Liver (tissue), 9 donors: ENCODE measurements around the gene FAM83D. TPM values are rescaled to one million over a fixed set of nuclear protein-coding genes. Genes with fewer than 3 reads are reported as not detected.

Experiments used
- DNase-seq: peaks from one replicate; pipeline ENCODE4 v3.0.0-alpha.2; 2017; ENCODE audit warnings: low spot score
- H3K27ac ChIP-seq, 2 donors: one replicate each; pipeline ENCODE4 v1.7.0; 2013; ENCODE audit warnings: inconsistent platforms in 2 of 2, low read length in 2 of 2, control low read depth in 1 of 2, low read depth in 1 of 2, mild to moderate bottlenecking in 1 of 2
- H3K27me3 ChIP-seq, 4 donors: one replicate each; pipeline versions ENCODE4 v1.6.1 to v1.7.0; 2013; ENCODE audit warnings: low read length in 3 of 4, inconsistent platforms in 1 of 4, mild to moderate bottlenecking in 1 of 4, moderate library complexity in 1 of 4; ENCODE audit not compliant: control insufficient read depth in 4 of 4, insufficient read depth in 4 of 4
- H3K36me3 ChIP-seq, 4 donors: one replicate each; pipeline versions ENCODE4 v1.6.1 to v1.7.0; 2013; ENCODE audit warnings: low read length in 3 of 4, mild to moderate bottlenecking in 3 of 4, low read depth in 1 of 4, moderate library complexity in 1 of 4; ENCODE audit not compliant: control insufficient read depth in 4 of 4, insufficient read depth in 3 of 4
- H3K4me1 ChIP-seq, 4 donors: one replicate each; pipeline versions ENCODE4 v1.6.1 to v1.7.0; 2013; ENCODE audit warnings: low read length in 3 of 4, mild to moderate bottlenecking in 3 of 4, moderate library complexity in 1 of 4; ENCODE audit not compliant: control insufficient read depth in 4 of 4, insufficient read depth in 4 of 4
- H3K4me3 ChIP-seq, 3 donors: one replicate each; pipeline versions ENCODE4 v1.6.1 to v1.7.0; 2013; ENCODE audit warnings: low read length in 3 of 3, control low read depth in 1 of 3, low read depth in 1 of 3, mild to moderate bottlenecking in 1 of 3
- H3K9ac ChIP-seq, 2 donors: one replicate each; pipeline ENCODE4 v1.7.0; 2013; ENCODE audit warnings: low read length in 2 of 2, mild to moderate bottlenecking in 2 of 2, moderate library complexity in 2 of 2, control low read depth in 1 of 2, low read depth in 1 of 2
- H3K9me3 ChIP-seq, 4 donors: one replicate each; pipeline versions ENCODE4 v1.6.1 to v1.7.0; 2013; ENCODE audit warnings: low read length in 3 of 4; ENCODE audit not compliant: control insufficient read depth in 4 of 4
- ATF3 ChIP-seq: IDR thresholded peaks from 2 replicates; pipeline ENCODE4 v1.6.1; 2016; ENCODE audit warnings: antibody characterized with exemption
- CTCF ChIP-seq: fragments of 150-350 bp; IDR thresholded peaks from 2 replicates; pipeline ENCODE4 v1.5.1; 2017; ENCODE audit warnings: improper control_type of control experiment, low read depth, low read length; ENCODE audit not compliant: missing input control
- EGR1 ChIP-seq, 2 donors: IDR thresholded peaks; 2 replicates each; pipeline ENCODE4 v1.6.1; 2016 to 2018; ENCODE audit warnings: antibody characterized with exemption in 2 of 2, low read depth in 2 of 2
- FOXA1 ChIP-seq: IDR thresholded peaks from 2 replicates; pipeline ENCODE4 v1.6.1; 2016; ENCODE audit warnings: antibody characterized with exemption
- FOXA2 ChIP-seq: IDR thresholded peaks from 2 replicates; pipeline ENCODE4 v1.6.1; 2016; ENCODE audit warnings: antibody characterized with exemption
- GABPA ChIP-seq, 2 donors: IDR thresholded peaks in 1 of 2; conservative IDR thresholded peaks in 1 of 2; 2 replicates each; pipeline ENCODE4 v1.6.1; 2016; ENCODE audit warnings: antibody characterized with exemption in 2 of 2, mild to moderate bottlenecking in 1 of 2, moderate library complexity in 1 of 2
- HNF4A ChIP-seq, 2 donors: conservative IDR thresholded peaks; 2 replicates each; pipeline ENCODE4 v1.6.1; 2016; ENCODE audit warnings: antibody characterized with exemption in 2 of 2, mild to moderate bottlenecking in 2 of 2
- HNF4G ChIP-seq: IDR thresholded peaks from 2 replicates; pipeline ENCODE4 v1.6.1; 2016; ENCODE audit warnings: antibody characterized with exemption
- JUND ChIP-seq, 2 donors: IDR thresholded peaks; 2 replicates each; pipeline ENCODE4 v1.6.1; 2016; ENCODE audit warnings: antibody characterized with exemption in 2 of 2
- MAX ChIP-seq: IDR thresholded peaks from 2 replicates; pipeline ENCODE4 v1.6.1; 2016; ENCODE audit warnings: antibody characterized with exemption
- NR2F2 ChIP-seq: IDR thresholded peaks from 2 replicates; pipeline ENCODE4 v1.6.1; 2016; ENCODE audit warnings: antibody characterized with exemption
- RAD21 ChIP-seq, 2 donors: IDR thresholded peaks; 2 replicates each; pipeline ENCODE4 v1.6.1; 2016; ENCODE audit warnings: antibody characterized with exemption in 2 of 2, mild to moderate bottlenecking in 2 of 2
- REST ChIP-seq: IDR thresholded peaks from 2 replicates; pipeline ENCODE4 v1.6.1; 2016; ENCODE audit warnings: antibody characterized with exemption, mild to moderate bottlenecking
- RXRA ChIP-seq, 2 donors: IDR thresholded peaks; 2 replicates each; pipeline ENCODE4 v1.6.1; 2017 to 2018; ENCODE audit warnings: antibody characterized with exemption in 2 of 2, mild to moderate bottlenecking in 1 of 2
- SP1 ChIP-seq: IDR thresholded peaks from 2 replicates; pipeline ENCODE4 v1.6.1; 2018; ENCODE audit warnings: antibody characterized with exemption, mild to moderate bottlenecking
- TAF1 ChIP-seq: conservative IDR thresholded peaks from 2 replicates; pipeline ENCODE4 v1.6.1; 2016; ENCODE audit warnings: antibody characterized with exemption, mild to moderate bottlenecking
- YY1 ChIP-seq: IDR thresholded peaks from 2 replicates; pipeline ENCODE4 v1.6.1; 2016; ENCODE audit warnings: antibody characterized with exemption, mild to moderate bottlenecking
- ZBTB33 ChIP-seq: IDR thresholded peaks from 2 replicates; pipeline ENCODE4 v1.6.1; 2016; ENCODE audit warnings: antibody characterized with exemption
- WGBS: extraction: QIAGEN DNeasy Blood & Tissue Kit; methylation state at CpG from one replicate; pipeline ENCODE4 v1.1.7; 2013; 5-methylcytosine and 5-hydroxymethylcytosine counted together
- polyA plus RNA-seq, 2 donors: library from polyadenylated mRNA; stranded (reverse) in 1 of 2; unstranded in 1 of 2; fragments of 200-250 nt in 1 of 2; fragments of >200 nt in 1 of 2; fragmentation: Nextera tagmentation in 1 of 2; extraction: Ambion mirVana in 1 of 2; gene quantifications; one replicate each; pipeline versions ENCODE4 v1.2.1 to v1.2.3, GENCODE V29; 2013 to 2015
- total RNA-seq, 2 donors: library from RNA; depleted of rRNA; stranded (reverse); fragments of >200 nt; gene quantifications; one replicate each; pipeline ENCODE4 v1.2.3, GENCODE V29; 2014
- donor health status: healthy.
- donor health status: healthy.
- donor health status: healthy.
- donor health status: healthy.
- donor health status: healthy.

FAM83D gene
- total and polyA plus RNA-seq, 4 donors, result 1.1 to 28.2 (median 2.7) TPM

- 93% methylated on average over 2 of the region's 2 CpGs for WGBS
- no peak overlapping the region for H3K9ac ChIP-seq
- H3K4me1 ChIP-seq, result peaks cover 2 to 17% (median 9%) of the 10 kb centered on the region in 4 donors
- H3K27ac ChIP-seq, result no peak overlapping the region
- no peaks in the 10 kb centered on the region for H3K27me3 ChIP-seq
- TF ChIP-seq YY1 (no peak), JUND (IDR thresholded peaks at IDR 0.05) (no peak), REST (no peak), EGR1 (IDR thresholded peaks at IDR 0.05; ENCODE audit: low read depth in 2 of 2) (no peak), TAF1 (no peak), RAD21 (IDR thresholded peaks at IDR 0.05) (no peak), NR2F2 (no peak), MAX (no peak), SP1 (no peak), FOXA1 (no peak), GABPA (IDR thresholded peaks at IDR 0.05 in 1 of 2, conservative IDR thresholded peaks at IDR 0.05 in 1 of 2) (no peak), FOXA2 (no peak), CTCF (no peak), HNF4G (no peak), HNF4A (conservative IDR thresholded peaks at IDR 0.05) (no peak), ZBTB33 (no peak), ATF3 (no peak), RXRA (IDR thresholded peaks at IDR 0.05) (no peak)
- H3K36me3 ChIP-seq, result no peaks in the 10 kb centered on the region
- H3K4me3 ChIP-seq, result no peak overlapping the region
- no peaks in the 10 kb centered on the region for H3K9me3 ChIP-seq
- DNase-seq, result no peak
Measured at GRCh38 chr20:38924718-38925117, 1.5 kb upstream of the FAM83D start.
